Activated naive CD4-positive, alpha-beta T cell treated with anti-CD3 and anti-CD28 coated beads, Interleukin-2, amount 50 U/mL, for 16 hours (primary cell): ENCODE measurements around the gene CCDC188.
A peak's percentile ranks its signal among the peaks of the same experiment; 100 is the strongest.
"Not testable (repeated sequence)": the region's sequence is repeated elsewhere in the genome, so short reads cannot be mapped to it uniquely, and the experiment has no call there.

Experiments used
- DNase-seq: peaks from one replicate; pipeline ENCODE4 v3.0.0-alpha.2; 2020

CCDC188 gene

DNA sequence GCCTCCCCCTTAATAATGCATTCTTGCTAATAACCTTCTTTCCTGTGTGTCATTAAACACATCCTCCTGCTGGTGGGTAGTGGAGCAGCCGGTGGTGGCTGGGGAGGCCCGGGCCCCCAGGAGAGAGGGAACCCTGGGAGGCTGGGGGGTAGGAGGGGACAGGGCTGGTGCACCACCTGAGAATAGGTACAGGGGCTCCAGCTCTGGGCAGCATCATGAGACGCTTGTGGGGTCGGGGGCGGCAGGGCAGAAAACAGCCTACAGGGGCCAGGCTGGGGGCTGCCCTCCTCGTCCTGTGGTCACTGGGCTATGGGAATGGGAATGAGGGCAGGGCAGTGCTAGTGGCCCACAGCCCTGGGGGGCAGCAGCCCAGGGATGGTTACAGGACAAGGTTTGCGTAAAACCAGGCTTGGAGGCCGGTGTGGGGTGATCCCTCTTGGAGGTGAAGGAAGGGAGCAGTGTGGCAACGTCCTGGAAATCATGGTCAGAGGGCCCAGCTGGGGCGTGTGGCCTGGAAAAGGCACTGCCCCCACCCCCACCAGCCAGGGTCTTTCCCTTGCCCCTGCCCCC lies 18.5 kb upstream of the CCDC188 start:
- no peak for DNase-seq

DNA sequence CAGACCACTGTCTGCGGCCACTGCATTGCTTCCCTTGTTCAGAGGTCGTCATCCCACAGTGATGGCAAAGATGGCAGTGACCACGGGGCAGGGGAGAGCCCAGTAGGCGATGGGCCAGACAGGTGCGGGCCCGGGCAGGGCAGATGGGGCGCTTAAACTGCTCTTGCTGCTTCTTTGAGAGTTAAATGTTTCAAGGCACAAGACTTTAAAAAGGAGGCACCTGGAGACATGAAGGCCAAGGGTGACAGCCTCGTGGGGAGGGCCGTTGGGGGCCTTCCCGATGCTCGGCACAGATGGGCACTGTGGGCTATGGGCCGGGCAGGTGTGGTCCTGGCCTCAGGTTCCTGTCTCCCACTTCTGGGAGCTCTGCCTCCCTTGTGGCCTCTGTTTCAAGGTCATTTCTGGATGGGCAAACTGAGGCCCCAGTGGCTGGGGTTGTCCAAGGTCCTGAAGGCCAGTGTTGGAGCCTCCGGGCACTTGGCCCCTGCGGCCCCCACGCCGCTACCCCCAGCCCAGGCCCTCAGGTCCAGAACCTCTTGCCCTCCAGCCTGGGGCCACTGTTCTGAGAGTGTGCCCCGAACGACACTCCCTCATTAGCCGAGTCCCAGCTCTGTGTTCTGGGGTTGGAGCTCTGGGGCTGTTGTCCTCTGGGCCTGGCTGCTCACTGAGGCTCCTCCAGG lies 16.9 kb upstream of the CCDC188 start:
- no peak for DNase-seq

DNA sequence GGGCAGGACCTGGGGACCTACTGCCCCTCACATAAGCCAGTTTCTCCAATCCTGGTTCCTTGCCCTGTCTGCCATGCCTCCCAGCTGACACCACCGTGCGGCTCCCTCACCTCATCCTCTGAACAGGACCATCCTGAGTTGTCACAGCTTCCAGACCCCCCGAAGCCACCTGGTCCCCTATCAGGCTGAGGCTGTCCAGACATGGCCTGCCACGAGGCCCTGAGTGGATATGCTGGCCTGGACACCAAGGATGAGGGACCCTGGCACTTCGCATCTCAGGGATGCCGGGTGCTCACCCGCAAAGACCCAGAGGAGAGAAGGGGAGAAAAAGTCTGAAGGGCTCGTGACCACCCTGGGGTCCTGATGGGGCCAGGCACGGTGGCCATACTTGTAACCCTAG lies 15.8 kb upstream of the CCDC188 start:
- DNase-seq = no peak

DNA sequence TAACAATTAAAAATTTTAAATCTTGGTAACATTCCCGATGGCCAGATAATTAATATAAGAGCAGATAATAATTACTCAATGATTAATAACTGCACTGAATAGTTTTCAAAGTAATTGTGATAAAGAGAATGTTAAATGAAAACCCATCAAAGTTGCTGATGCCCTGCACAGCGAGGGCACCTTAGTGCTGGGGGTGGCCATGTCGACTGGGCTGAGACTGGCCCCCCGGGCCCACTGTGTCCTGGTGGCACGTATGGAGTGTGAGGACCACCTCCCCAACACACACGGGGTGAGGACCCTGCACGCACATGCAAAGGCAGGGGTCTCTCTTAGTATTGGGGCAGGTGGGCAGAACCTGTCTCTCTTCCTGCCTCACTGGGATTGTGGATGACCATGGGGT lies 15.1 kb upstream of the CCDC188 start:
- no peak for DNase-seq

DNA sequence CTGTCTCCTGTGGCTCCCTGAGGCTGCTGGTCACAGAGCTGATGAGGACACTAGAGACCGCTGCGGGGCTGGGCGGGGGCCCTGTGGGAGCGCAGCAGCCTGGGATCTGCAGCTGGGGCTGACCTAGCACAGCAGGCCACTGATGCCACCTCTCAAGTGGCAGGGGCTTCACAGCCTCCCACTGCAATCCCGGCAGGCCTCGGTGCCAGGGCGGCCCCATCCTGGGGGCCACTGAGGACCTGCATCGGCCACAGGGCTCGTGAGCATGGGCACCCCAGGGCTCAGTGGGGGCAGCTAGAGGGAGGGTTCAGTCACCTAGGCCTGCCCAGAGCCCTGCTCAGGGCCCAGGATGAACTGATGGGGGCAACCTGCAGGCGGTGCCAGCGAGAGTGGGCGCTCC lies 14.6 kb upstream of the CCDC188 start:
- no peak for DNase-seq

DNA sequence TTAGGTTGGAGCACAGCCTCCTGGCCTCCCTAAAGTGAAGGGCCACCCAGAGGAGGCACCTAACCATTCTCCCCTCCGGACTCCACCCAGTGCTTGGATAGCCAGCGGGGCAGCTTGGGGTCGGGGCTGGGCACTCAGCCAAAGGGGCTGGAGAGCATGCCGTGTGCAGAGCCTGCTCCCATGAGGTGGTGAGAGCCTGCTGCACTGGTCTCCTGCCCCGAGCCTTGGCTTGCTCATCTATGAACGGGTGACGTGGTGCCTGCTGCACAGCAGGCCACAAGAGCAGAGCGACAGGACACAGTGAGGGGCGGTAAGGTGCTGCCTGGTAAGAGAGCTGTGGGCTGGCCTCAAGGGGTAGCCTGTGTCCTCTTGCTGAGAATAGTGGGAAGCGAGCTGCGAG lies 14.0 kb upstream of the CCDC188 start:
- DNase-seq = no peak

DNA sequence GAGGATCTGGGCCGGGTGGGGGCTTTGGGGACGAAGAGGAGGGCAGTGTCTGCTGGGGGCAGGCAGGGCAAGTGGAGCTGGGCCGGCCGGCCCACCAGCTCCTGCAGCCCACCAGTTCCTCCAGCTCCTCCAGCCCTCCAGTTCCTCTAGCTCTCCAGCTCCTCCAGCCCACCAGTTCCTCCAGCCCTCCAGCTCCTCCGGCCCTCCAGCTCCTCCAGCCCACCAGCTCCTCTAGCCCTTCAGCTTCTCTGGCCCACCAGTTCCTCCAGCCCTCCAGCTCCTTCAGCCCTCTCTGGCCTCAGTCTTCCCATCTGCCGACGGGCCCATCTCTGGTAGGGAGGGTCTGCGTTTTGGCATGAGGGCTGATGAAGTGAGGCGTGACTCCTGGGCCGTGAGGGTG lies 9.2 kb upstream of the CCDC188 start:
- no peak for DNase-seq

DNA sequence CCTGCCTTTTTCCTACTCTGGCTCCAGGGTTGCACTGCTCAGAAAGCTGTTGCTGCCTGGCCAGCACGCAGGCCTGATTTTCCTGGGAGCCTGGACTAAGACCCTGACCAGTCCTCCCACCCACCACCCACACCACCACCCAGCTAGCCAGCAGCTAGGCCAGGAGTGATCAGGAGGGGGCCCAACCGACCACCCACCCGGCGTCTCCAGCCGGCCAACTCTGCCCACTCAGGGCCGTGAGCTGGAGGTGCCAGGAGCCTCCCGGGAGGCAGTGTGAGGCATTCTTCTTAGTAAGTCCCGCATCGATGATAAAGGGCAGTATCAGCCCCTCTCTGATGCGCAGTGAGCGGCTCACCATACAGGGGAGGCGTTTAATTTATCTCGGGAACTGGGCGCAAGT lies 8.7 kb upstream of the CCDC188 start:
- not testable (repeated sequence) for DNase-seq

DNA sequence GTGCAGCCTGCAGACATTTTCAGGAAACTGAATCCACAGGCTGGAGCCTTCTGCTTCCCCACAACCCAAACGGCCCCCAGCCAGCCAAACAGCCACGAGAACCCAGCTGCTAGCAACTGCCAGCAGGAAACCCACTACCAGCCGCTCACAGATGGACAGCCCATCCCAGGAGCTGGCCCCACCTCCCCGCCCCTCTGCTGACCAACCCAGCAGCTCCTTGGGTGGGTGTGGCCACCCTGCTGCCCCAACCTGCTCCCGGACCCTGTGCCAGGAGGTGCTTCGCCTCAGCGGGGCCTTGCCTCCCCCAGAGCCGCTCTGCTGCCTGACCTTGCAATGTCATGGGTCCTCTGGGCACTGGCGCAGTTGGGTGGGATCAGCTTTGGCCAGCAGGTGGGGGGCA lies 8.2 kb upstream of the CCDC188 start:
- no peak for DNase-seq

DNA sequence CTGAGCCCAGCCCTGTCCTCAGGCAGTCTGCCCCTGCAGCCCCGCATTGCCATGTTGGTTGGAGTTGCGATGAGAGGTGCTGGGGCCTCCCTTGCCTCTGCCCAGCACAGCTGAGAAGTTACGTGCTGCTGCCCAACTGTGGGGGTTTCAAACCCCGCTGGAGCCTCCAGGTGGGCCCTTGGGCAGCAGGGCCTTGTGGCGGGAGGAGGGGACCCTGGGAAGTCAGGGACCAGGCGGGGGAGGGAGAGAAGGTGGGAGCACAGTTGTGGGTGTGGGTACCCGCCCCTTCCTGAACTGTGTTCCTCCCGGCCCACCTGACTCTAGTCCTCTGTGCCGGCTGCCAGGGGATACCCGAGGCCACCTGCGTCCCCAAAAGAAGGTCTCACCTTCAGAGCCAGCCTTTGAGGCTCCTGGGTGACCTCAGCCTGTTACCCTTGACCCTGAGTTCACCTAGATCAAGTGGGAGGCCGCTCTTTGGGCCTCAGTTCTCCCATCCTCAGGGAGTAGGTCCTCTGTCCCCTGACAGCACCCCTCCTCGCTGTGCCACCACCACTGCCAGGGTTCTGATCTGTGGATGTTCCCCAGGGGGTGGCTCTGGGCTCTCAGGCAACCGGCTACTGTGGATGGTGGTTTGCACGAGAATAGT lies 7.7 kb upstream of the CCDC188 start:
- DNase-seq = no peak

DNA sequence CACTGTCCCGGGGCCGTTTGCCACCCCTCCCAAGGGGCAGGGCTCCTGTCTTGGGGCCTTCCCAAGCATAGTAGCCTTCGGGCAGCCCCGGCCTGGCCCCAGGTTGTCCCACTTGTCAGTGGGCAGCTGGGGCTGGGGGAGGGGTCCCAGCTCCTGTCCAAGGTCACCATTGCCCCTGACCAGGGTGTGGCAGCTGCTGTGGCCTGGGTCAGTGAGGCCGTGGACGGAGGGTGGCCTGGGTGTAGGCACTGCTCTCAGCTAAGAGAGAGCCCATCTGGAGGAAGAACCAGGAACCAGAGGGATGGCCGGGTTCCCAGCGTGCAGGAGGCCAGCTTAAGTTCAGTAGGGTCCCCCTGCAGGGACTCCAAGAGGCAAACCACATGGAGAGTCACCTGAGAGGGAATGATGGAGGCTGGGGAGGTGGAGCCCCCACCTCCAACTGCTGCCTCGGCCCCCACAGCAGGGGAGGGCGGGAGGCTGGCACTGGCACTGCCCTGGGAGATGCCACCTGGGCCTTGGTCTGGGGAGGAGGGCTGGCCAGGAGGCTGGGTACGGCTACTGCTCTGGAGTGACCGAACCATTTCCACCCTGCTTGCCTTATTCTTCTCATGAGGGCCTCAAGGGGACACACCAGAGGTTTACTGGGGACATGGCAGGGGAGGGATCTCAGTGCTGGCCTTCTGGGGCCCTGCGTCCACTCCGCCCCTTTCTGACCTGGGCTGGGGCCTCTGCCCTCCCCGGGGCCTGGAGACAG lies 6.8 kb upstream of the CCDC188 start:
- DNase-seq = no peak

DNA sequence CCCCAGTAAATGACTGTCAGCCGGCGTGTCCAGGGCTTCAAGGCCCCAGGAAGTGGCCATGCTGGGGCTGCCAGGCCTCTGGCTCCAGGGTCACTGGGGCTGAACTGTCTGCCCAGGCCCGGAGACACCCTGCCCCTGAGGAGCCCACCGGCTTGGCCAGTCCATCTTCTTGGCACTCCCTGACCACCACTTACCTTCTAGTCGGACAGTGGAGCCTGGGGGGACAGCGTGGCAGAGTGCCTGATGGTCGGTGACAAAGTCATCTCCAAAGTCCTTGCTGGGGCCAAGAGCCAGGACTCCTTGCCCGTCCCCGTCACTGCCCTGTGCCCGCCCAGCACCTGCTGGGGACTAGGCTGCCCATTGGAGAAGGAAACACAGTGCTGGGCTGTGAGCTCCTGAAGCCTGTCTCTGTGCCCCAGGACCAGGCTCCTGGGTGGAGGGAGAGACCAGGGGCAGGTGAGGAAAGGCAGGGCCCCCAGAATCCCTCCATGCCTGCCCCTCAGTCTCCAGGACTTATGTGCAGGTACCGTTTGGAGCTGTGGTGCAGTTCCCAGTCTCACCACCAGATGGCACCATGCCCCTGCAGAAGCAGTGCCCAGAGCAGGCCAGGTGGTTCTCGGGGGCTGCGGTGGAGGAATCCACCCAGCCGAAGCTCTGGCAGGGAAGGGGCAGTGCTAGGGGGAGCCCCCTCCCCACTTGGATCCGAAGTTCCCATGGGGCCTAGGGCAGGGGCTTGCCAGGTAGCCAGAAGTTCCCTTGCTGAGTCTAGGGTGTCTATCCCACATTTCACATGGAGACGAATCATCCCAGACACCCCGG lies 6.0 kb upstream of the CCDC188 start:
- peak; percentile 85 for DNase-seq

DNA sequence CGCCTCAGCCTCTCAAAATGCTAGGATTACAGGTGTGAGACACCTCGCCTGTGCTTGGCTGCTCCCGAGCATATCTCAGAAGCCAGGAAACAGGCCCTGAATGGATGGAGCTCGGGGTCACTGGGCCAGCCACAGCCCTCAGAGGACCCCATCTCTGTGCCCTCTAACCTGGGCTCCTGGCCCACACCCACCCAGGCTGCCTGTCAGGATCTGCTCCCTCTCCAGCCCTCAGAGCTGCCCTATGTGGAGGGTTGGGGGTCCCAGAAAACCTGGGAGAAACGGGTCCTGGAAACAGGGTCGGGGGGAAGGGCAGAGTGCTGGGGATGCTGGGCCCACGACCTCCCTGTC lies 5.2 kb upstream of the CCDC188 start:
- no peak for DNase-seq

DNA sequence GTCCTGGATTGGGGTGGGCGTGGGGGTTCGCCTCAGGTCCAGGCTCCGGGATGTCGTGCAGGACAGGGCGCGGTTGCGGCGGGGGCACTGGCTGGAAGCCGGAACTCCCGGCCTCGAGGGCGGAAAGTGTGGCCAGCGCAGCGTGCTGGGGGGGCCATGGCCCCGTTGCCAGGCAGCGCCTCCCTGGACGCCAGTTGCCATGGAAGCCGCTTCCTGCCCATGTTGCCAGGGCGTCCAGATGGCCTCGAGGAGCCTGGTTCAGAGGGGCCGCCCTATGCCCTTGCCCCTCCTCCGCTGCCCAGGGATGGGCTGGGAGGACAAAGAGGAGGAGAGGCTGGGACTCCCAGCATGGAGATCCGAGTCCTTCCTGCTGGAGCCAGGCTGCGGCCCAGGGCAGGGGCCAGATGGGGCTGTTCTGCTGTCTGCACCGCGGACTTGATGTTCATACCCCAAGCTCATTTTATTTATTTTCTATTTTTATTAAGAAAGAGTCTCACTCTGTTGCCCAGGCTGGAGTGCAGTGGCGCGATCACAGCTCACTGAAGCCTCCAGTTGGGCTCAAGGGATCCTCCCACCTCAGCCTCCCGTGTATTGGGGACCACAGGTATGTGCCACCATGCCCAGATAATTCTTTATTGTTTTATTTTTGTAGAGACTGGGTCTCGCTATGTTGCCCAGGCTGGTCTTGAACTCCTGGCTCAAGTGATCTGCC lies 4.6 kb upstream of the CCDC188 start:
- no peak for DNase-seq

DNA sequence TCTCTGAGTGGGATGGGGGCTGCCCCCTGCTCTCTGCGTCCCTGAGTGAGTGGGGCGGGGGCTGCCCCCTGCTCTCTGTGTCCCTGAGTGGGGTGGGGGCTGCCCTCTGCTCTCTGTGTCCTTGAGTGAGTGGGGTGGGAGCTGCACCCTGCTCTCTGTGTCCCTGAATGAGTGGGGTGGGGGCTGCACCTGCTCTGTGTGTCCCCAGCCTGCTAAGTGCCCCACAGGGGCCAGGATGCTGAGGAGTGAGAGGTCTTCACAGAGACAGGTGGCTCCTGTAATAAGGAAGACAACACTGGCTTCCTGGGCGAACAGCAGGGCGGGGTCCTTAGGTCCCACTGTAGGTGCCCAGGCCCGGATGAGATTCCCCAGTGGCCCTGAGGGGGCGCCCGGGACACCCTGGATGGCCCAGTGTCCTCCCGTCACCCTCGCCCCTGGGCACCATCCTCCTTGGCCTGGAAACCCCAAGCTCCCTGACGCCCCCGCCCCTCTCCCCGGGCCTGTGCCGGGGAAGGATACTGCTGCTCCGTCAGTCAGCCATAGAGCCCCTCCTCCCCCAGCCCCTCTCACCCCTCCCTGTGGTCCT lies 3.8 kb upstream of the CCDC188 start:
- DNase-seq = no peak

DNA sequence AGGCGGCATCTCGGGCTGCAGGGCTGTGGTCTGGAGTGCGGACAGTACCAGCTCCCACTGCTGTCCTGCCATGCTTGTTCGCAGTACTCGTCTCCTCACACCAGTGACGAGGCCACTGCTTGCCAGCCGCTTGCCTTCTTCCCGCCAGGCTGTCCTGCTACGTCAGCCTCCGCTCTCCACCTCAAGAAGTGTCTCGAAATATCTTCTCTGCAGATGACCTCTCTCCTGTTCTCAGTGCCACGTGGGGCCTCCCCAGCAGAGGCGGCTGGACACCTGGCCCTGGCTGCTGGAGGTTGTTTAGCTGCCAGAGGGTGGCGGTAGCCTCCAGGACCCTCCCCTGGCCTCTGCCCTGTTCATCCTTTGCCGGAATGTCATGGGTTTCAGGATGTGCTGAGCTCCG lies 3.1 kb upstream of the CCDC188 start:
- DNase-seq = no peak

DNA sequence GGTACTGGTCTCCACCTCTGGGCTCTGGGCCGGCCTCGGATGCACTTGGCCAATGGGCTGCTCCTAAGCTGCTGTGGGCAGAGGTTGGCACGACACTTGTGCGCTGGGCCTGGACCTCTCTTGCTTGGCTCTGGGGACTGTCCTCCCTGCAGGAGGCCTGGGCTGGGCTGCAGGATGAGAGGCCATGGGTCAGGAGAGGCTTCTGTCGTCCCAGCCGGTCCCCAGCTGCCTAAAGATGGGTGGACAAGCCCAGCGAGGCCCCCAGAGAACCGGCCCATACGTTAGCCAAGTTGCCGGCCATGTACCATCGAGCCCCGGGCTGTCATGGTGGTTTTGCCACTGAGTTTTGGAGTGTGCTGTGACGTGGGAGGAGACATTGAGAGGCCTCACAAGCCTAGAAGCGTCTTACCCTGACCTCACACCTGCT lies 1.6 kb upstream of the CCDC188 start:
- DNase-seq = no peak

DNA sequence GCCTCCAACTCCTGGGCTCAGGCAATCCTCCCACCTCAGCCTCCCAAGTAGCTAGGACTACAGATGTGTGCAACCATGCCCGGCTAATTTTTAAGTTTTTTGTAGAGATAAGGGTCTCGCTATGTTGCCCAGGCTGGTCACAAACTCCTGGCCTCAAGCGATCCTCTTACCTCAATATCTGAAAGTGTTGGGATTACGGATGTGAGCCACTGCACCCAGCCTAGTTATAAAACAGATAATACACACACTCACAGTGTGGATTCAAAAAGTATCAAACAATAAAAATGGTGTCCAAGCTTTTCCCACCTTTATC lies 377 bp upstream of the CCDC188 start:
- DNase-seq = no peak

DNA sequence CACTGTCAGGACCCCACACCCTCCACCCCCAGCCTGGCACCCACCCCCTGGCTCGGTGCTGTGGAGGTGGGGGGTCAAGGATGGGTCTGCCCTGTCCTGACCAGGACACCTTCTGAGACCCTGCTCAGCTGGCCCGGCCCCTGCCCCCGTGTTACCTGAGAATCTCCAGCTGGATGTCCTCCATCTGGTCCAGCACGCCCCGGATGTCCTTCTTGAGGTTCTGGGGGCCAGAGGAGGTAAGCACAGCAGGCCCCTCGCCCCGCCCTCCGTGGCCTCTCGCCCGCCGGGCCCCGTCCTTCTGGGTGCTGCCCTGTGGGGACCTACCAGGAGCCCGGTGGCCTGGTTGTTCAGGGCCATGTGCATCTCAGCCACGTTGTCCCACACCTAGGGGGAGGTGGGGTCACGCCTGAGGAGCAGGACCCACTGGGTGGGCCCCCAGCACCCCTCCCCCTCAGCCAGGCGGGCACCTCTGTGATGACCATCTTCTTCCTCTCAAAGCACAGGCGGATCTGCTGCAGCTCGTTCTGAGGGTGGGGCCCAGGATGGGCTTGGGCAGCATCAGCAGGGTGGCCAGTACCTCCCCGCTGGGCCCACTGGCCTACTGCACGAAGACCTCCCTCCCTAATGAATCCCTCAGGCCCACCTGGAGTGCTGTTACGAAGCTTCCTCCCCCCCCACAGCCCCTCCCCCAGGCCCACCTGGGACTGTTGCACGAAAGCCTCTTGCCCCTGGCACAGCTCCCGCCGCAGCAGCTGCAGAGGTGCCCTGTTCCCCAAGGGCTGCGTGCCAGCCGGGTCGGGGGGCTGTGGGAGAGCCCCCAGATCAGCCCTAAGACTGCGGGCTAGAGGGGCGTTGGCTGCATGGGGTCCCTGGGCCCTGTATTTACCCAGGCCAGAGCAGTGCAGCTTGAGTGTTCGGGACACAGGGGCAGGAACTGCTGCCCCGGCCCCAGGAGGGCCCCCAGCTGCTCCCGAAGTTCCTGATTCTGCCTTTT lies 1.3 kb downstream of the CCDC188 start:
- no peak for DNase-seq

DNA sequence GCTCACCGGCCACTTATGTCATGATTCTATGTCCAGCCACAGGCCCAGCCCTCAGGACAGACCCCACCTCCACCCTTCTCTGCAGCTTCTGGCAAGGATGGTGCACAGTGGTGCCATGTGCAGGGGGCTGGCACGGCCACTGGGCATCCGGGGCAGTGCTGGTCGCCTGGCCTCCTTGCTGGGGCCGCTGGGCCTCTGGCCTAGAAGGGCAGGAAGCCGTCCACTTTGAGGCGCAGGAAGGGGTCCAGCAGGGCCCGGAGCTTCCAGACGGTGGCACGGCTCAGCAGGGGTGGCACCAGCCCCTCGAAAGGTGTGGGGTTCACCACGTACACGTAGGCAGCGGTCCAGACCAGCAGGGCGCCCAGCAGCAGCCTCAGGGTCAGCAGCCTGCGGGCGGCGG lies 2.4 kb downstream of the CCDC188 start:
- no peak for DNase-seq
